Psoas muscle (tissue), 8 donors: ENCODE data around the gene RTN1. TPM values are rescaled to one million over a fixed set of nuclear protein-coding genes. Genes with fewer than 3 reads are reported as not detected.

Experiments
- ATAC-seq, 4 donors: fragments of 200-7000 bp; cut with Tn5 transposase; one replicate each; pipeline ENCODE4 v1.9.1; 2020; ENCODE audit warnings: moderate library complexity in 3 of 4, mild to moderate bottlenecking in 2 of 4
- DNase-seq, 2 donors: peaks; one replicate each; pipeline ENCODE4 v3.0.0-alpha.2; 2020
- H3K27ac ChIP-seq: fragments of 200-600 bp; one replicate; pipeline ENCODE4 v1.8.0; 2022
- H3K27me3 ChIP-seq, 3 donors: fragments of 200-600 bp in 1 of 3; one replicate each; pipeline versions ENCODE4 v1.6.1 to v1.8.0; 2013 to 2022; ENCODE audit warnings: low read length in 2 of 3, mild to moderate bottlenecking in 2 of 3, moderate library complexity in 1 of 3; ENCODE audit not compliant: insufficient read depth in 3 of 3
- H3K36me3 ChIP-seq, 2 donors: fragments of 200-600 bp in 1 of 2; one replicate each; pipeline versions ENCODE4 v1.6.1 to v1.8.0; 2013 to 2022; ENCODE audit warnings: low read depth in 1 of 2, mild to moderate bottlenecking in 1 of 2, moderate library complexity in 1 of 2; ENCODE audit not compliant: insufficient read depth in 1 of 2
- H3K4me1 ChIP-seq: fragments of 200-600 bp; one replicate; pipeline ENCODE4 v1.8.0; 2022
- H3K4me3 ChIP-seq: fragments of 200-600 bp; one replicate; pipeline ENCODE4 v1.8.0; 2022; ENCODE audit warnings: mild to moderate bottlenecking
- H3K9me3 ChIP-seq: fragments of 200-600 bp; one replicate; pipeline ENCODE4 v1.8.0; 2022
- WGBS, 3 donors: extraction: QIAGEN DNeasy Blood & Tissue Kit; methylation state at CpG; one replicate each; pipeline versions ENCODE4 v1.1.6 to v1.1.7; 2013; 5-methylcytosine and 5-hydroxymethylcytosine counted together
- intact Hi-C, 2 donors: fragments of 100-400 bp; cut with DNase I; formaldehyde crosslinking; loops; one replicate each; pipeline versions ENCODE4 v1.11.0 to v1.14.2; 2022
- polyA plus RNA-seq, 3 donors: library from polyadenylated mRNA; stranded (reverse); fragments of 200-250 nt; gene quantifications; one replicate each; pipeline ENCODE4 v1.2.3, GENCODE V29; 2013
- total RNA-seq, 4 donors: library from RNA; stranded (reverse); fragmentation: NEBNext Ultra II Directional in 2 of 4; extraction: Animal tissue kit (Norgen Biotek cat#: 25700) in 2 of 4; gene quantifications; one replicate each; pipeline versions ENCODE4 v1.2.1 to v1.2.4, GENCODE V29; 2021 to 2023
- TF ChIP-seq, protein P1 (sequence below): fragments of 200-600 bp; IDR thresholded peaks from one replicate; pipeline ENCODE4 v1.8.0; 2022; ENCODE audit warnings: antibody characterized with exemption
- donor health status: healthy with polysubstance abuse.
- donor health status: DM: no; HTN: no; CAD: no; lungs with moderate emphysema.
- donor health status: Bipolar disorder and iron deficiency.
- donor health status: healthy.
- donor health status: DM: yes; HTN: yes; CAD: no.
- donor health status: DM: no; HTN: no; CAD: no.
- donor health status: DM: no; HTN: no; CAD: no.
- donor health status: DM: yes; HTN: yes; CAD: no.

RTN1 gene
- total and polyA plus RNA-seq, 7 donors: 0.17 to 1.7 (median 0.74) TPM

DNA sequence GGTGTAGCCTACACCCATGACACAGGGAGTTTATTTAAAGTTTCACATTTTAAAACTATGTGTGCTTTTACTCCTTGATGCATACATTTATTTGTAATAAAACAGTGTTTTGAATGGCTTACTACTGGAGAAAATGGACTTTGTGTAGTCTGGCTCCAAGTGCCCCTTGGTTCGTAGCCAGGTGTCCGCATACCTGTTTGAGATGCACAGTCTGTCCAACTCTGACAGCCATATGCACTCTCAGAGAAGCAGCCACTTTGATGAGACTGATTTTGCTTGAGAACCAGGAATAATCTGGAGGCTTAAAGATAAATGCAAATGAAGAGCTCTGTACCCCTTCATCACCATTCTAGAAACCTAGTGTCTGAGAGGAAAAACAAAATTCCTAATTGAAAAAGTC, 24.0 kb downstream of the RTN1 start:
- TF ChIP-seq, protein P1, sequence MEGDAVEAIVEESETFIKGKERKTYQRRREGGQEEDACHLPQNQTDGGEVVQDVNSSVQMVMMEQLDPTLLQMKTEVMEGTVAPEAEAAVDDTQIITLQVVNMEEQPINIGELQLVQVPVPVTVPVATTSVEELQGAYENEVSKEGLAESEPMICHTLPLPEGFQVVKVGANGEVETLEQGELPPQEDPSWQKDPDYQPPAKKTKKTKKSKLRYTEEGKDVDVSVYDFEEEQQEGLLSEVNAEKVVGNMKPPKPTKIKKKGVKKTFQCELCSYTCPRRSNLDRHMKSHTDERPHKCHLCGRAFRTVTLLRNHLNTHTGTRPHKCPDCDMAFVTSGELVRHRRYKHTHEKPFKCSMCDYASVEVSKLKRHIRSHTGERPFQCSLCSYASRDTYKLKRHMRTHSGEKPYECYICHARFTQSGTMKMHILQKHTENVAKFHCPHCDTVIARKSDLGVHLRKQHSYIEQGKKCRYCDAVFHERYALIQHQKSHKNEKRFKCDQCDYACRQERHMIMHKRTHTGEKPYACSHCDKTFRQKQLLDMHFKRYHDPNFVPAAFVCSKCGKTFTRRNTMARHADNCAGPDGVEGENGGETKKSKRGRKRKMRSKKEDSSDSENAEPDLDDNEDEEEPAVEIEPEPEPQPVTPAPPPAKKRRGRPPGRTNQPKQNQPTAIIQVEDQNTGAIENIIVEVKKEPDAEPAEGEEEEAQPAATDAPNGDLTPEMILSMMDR: no peak
- Histone ChIP-seq H3K4me3 (no peak overlapping the region), H3K27ac (no peak overlapping the region), H3K4me1 (no peaks in the 10 kb centered on the region), H3K36me3 (no peaks in the 10 kb centered on the region), H3K27me3 (no peaks in the 10 kb centered on the region), H3K9me3 (no peaks in the 10 kb centered on the region)
- WGBS, 3 donors: 94 to 98% (median 97%) methylated on average over 2 of the region's 2 CpGs
- ATAC-seq (no peak), DNase-seq (no peak)
- intact Hi-C loops: no loop called here

DNA sequence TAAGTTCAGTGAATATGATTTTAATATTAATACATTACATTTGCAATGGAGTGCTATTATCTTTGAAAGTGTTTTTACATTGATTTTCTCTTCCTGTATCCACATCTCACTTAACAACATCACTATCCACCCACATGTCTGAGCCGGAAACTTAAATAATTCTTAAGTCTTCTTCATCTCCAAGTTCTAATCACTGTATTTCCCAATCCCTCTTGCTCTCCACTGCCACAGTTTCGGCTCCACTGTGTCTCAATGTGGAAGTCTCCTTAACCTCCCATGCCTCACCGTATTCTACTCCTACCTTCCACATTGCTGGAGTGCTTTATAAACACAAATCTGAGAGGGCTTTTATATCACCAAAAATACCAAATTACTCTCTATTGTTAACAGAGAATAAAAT, 25.3 kb downstream of the RTN1 start:
- H3K36me3 ChIP-seq: no peaks in the 10 kb centered on the region
- ATAC-seq (no peak), DNase-seq (no peak)
- no peak overlapping the region for H3K4me3 ChIP-seq
- TF ChIP-seq, protein P1: no peak
- 65 to 84% (median 82%) methylated on average over 3 of the region's 3 CpGs for WGBS, 3 donors
- no peaks in the 10 kb centered on the region for H3K9me3 ChIP-seq
- H3K27ac ChIP-seq: no peak overlapping the region
- H3K4me1 ChIP-seq: no peaks in the 10 kb centered on the region
- intact Hi-C loops: no loop called here
- H3K27me3 ChIP-seq: no peaks in the 10 kb centered on the region

DNA sequence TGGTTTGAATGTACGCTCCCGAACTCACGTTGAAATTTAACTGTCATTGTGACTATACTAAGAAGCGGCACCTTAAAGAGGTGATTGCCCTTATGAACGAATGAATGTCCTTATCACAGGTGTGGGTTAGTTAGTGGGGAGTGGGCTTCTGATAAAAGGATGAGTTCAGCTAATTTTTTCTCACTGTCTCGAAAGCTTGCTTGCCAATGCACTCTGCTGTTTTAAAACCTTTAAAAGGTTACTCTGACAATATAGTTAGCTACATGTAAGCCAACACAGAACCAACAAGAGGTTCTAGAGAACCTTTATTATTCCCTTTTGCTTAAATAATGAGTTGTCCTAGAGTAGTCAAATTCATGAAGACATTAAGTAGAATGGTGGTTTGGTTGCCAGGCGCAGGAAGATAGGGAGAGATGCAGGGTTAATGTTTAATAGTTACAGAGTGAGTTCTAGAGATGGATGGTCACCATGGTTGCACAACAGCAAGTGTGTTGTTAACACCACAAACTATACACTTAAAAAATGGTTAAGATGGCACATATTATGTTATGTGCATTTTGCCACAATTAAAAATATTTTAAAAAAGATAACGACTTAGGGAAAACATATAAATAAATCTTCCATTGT, 26.3 kb downstream of the RTN1 start:
- no peaks in the 10 kb centered on the region for H3K9me3 ChIP-seq
- no peaks in the 10 kb centered on the region for H3K27me3 ChIP-seq
- WGBS, 3 donors: 87 to 89% (median 88%) methylated on average over 8 of the region's 8 CpGs
- no peak overlapping the region for H3K27ac ChIP-seq
- no peaks in the 10 kb centered on the region for H3K36me3 ChIP-seq
- no peaks in the 10 kb centered on the region for H3K4me1 ChIP-seq
- H3K4me3 ChIP-seq: no peak overlapping the region
- no peak for ATAC-seq
- intact Hi-C loops: no loop called here
- TF ChIP-seq, protein P1: no peak
- DNase-seq: no peak

DNA sequence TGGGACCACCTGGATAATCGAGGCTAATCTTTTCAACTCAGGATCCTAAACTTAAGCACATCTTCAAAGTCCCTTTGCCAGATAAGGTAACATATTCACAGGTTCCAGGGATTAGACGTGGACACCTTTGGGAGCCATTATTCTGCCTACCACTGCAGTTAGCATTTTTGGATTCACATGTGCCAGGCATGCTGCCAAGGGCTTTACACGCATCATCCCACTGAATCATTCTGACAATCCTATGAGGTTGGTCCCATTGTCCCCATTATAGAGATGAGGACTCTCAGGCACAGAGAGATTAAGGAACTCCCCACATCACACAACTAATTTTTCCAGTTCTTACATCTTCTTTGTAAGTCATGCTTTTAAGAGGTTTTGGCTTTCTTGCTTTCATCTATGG, 34.5 kb downstream of the RTN1 start:
- H3K36me3 ChIP-seq: no peaks in the 10 kb centered on the region
- H3K9me3 ChIP-seq: no peaks in the 10 kb centered on the region
- WGBS, 3 donors: 45 to 61% (median 53%) methylated on average over 3 of the region's 3 CpGs
- no peak for DNase-seq
- H3K4me3 ChIP-seq: no peak overlapping the region
- no peaks in the 10 kb centered on the region for H3K27me3 ChIP-seq
- TF ChIP-seq, protein P1: no peak
- H3K27ac ChIP-seq: no peak overlapping the region
- H3K4me1 ChIP-seq: no peaks in the 10 kb centered on the region
- intact Hi-C loops: no loop called here
- no peak for ATAC-seq

DNA sequence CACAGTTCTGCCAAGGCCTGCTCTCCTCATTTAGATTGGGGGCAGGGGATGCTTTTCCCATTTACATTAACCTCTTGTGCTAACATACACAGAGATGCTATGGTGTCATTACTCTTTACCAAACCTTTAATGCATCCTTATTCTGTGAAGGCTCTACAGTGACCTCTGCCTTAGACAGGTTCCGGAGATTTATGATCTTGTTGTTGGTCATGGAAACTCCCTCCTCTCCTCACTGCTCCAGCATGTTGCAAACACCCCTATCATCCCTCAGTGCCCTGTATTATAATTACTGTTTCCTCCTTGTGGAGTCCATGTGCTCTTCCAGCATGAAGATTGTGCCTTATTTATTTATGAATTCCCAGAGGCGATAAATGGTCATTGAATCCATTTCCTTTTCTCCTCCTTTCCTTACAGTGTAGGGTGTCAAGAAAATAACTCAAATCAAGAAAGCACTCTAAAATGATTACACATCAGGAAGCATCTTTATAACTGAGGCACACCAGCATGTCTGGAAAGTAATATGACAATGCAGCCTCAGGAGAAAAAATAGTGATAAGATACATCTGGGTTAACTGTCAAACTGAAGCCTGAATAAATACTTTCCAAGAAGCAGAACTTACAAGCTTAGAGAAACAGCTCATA, 37.8 kb downstream of the RTN1 start:
- H3K36me3 ChIP-seq: no peaks in the 10 kb centered on the region

More for the DNA sequence above, 37.8 kb downstream of the RTN1 start:
- no peak for DNase-seq
- Histone ChIP-seq H3K4me3 (no peak overlapping the region), H3K27me3 (no peaks in the 10 kb centered on the region), H3K27ac (no peak overlapping the region), H3K9me3 (no peaks in the 10 kb centered on the region), H3K4me1 (no peaks in the 10 kb centered on the region)
- intact Hi-C loops: no loop called here
- TF ChIP-seq, protein P1: no peak
- 79 to 88% (median 82%) methylated on average over 2 of the region's 2 CpGs for WGBS, 3 donors
- ATAC-seq: no peak
